Measurements from ENCODE around the gene IRX5. TPM values are rescaled to one million over a fixed set of nuclear protein-coding genes. Genes with fewer than 3 reads are reported as not detected.

IRX5 gene
- total and polyA plus RNA-seq, 2 experiments from 2014 or later: 22.0 to 69.1 TPM

DNA sequence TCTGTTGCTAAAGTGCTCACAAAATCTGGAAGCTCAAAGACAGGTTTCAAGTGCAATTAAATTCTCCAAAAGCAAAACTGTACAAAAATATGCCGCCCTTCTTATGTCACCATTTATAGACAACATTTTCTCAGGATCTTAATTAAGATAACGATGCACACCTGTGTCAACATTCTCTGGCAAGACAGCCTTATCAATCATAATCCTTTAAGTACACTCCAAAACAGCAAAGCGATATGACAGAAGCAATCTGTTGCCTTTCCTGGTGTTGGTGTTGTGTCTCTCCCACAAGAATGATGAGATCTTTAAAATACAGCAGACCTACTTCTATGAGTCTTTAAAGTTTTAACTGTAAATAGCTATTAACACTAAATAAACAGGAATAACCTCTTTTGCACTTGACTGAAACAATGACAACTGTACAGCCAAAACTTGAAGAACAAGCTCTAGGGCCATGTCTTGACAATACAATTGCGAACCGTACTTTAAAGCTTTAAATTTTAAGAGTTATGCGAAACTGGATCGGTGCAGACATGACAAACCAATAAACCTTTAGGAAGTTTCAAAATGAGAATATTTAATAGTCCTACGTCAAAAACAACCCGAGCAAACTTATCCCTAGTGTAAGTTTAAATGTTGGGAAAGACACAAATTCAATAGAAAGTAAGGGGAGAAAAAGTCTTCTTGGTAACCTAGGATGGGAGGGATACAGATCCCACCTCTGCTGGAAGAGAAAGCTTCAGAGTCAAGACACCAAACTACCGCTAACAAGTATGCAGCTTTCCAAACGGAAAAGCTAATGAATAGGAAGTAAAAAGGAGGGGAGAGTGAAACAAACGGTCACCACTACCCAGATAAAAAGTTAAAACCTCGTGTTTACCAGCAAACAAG, 3.3 kb upstream of the IRX5 start:
- H3K36me3 ChIP-seq: no peaks in the 10 kb centered on the region
- H3K27ac ChIP-seq: peak overlapping the region; percentile 95
- no peaks in the 10 kb centered on the region for H3K27me3 ChIP-seq
- DNase-seq (ENCODE audit: low read depth in 1 of 2, low spot score in 1 of 2): peak in 1 of 2 donors; percentile 44
- H3K4me1 ChIP-seq (ENCODE audit: low read depth): peaks cover 33% of the 10 kb centered on the region
- H3K4me3 ChIP-seq: peak overlapping the region; percentile 96
- no peaks in the 10 kb centered on the region for H3K9me3 ChIP-seq (ENCODE audit: low read depth)
- TF ChIP-seq, protein P1, sequence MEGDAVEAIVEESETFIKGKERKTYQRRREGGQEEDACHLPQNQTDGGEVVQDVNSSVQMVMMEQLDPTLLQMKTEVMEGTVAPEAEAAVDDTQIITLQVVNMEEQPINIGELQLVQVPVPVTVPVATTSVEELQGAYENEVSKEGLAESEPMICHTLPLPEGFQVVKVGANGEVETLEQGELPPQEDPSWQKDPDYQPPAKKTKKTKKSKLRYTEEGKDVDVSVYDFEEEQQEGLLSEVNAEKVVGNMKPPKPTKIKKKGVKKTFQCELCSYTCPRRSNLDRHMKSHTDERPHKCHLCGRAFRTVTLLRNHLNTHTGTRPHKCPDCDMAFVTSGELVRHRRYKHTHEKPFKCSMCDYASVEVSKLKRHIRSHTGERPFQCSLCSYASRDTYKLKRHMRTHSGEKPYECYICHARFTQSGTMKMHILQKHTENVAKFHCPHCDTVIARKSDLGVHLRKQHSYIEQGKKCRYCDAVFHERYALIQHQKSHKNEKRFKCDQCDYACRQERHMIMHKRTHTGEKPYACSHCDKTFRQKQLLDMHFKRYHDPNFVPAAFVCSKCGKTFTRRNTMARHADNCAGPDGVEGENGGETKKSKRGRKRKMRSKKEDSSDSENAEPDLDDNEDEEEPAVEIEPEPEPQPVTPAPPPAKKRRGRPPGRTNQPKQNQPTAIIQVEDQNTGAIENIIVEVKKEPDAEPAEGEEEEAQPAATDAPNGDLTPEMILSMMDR (IDR thresholded peaks at IDR 0.05; ENCODE audit: low read depth, low read length): no peak

DNA sequence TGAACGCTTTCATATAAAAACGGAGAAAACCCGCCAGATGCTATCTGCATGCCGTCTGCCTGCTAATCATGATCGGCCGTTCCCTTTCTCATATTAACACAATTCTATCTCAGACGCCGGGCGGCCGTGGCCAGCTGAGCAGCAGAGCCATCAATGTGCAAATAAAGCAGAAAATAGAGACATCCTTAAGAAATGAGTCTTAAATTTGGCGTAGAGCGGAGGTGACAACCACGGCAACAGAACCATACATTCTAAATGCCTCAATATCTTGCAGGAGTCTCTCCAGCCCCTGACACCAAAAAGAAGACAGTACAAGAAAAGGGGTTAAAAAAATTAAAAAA, 2.7 kb upstream of the IRX5 start:
- Histone ChIP-seq H3K9me3 (ENCODE audit: low read depth) (no peaks in the 10 kb centered on the region), H3K4me1 (ENCODE audit: low read depth) (peaks cover 32% of the 10 kb centered on the region), H3K27ac (peak overlapping the region; percentile 95), H3K36me3 (no peaks in the 10 kb centered on the region), H3K4me3 (peak overlapping the region; percentile 96), H3K27me3 (no peaks in the 10 kb centered on the region)
- DNase-seq (ENCODE audit: low read depth in 1 of 2, low spot score in 1 of 2): peak; percentile 21 to 44
- TF ChIP-seq, protein P1 (IDR thresholded peaks at IDR 0.05; ENCODE audit: low read depth, low read length): no peak

DNA sequence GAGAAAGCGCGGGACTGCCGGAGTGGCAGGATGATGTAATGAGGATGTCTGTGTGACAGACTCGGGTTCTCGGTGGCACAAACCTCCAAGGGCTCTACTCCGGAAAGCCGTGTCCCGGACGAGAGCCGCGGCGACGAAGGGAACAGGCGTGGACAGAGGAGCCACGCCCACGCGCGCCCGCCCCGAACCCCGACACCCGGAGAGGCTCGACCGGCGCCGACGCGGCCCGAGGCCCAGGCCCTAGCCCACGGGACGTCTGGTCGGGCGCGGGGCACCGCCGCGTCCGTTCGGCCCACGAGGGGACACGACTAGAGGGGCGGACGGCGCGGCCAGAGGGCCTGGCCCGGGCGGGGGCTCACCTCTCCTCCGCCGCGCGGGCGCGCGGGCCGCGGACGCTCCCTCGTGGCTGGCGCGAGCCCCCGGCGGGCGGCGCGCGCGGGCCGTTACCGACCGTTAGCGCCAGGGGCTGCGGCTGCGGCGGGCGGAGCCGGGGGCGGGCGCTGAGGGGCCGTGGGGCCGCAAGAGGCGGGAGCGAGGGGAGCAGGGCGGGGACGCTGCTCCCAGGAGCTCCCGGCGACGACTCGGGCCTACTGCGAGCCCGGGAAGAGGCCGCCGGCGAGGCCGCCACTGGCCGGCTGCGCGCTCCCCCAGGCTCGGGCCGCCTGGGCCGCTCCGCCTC, 2.1 kb upstream of the IRX5 start:
- Histone ChIP-seq H3K36me3 (peaks cover 5% of the 10 kb centered on the region), H3K27ac (peak overlapping the region; percentile 95), H3K4me1 (ENCODE audit: low read depth) (peaks cover 26% of the 10 kb centered on the region), H3K9me3 (ENCODE audit: low read depth) (no peaks in the 10 kb centered on the region), H3K4me3 (peak overlapping the region; percentile 96), H3K27me3 (no peaks in the 10 kb centered on the region)
- TF ChIP-seq, protein P1 (IDR thresholded peaks at IDR 0.05; ENCODE audit: low read depth, low read length): no peak
- DNase-seq (ENCODE audit: low read depth in 1 of 2, low spot score in 1 of 2): peak in 1 of 2 donors; percentile 32

DNA sequence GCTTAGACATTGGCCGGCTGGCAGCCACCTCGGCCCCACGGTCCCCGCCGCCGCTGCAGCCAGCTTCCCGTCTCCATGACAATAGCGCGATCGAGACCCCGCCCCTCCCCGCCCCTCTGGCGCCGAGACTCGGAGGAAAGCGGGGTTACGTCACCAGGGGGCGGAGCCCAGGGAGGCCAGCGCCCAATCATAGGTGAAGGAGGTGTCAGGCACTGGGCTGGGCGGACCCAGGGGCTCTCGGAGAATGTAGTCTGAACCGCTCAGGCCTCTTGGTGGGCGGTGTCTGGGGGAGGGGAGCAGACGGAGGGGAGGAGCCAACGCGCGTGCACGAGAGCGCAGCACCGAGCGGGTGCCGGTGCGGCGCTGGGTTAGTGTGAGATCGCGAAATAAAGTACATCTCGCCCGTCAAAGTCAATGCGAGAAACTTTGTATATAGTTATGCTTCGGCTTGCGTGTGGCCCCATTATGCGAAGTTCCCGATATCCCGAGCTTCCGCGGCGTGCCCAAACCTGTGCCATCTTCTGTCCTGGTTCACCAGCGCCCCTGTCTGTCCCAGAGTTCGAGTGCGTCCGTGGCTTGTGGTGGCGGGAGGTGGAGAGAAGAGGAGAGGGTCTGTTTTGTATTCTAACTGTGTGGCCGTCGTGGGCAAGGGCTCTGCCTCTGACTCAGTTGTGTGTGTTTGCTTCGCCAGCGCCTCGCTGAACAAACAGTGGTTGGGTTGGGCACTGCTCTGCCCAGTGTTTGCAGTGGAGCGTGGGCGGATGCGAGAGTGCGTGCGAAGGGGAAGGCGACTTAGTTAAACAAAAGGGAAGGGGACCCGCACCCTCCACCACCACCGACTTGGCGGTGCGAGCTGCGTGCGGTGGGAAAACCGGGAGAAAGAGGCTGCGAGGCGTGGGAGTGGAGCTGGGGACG, 1.3 kb upstream of the IRX5 start:
- DNase-seq (ENCODE audit: low read depth in 1 of 2, low spot score in 1 of 2): peak; percentile 99 to 100
- H3K4me1 ChIP-seq (ENCODE audit: low read depth): peaks cover 25% of the 10 kb centered on the region
- peaks cover 6% of the 10 kb centered on the region for H3K36me3 ChIP-seq
- no peaks in the 10 kb centered on the region for H3K9me3 ChIP-seq (ENCODE audit: low read depth)
- peak overlapping the region; percentile 96 for H3K4me3 ChIP-seq
- TF ChIP-seq, protein P1 (IDR thresholded peaks at IDR 0.05; ENCODE audit: low read depth, low read length): no peak
- no peaks in the 10 kb centered on the region for H3K27me3 ChIP-seq
- peak overlapping the region; percentile 95 for H3K27ac ChIP-seq

DNA sequence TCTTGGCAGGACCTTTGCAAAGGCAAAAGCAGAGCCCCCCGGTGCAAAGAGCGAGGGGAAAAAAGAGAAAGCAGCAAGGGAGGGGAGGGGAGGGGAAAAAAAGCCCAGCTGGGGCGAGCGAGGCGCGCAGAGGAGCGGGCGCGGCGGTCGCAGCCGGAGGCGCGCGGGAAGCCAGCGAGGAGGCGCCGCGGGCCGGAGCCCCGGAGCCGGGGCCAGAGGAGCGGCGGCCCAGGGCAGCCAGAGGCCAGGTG, 129 bp downstream of the IRX5 start:
- TF ChIP-seq, protein P1 (IDR thresholded peaks at IDR 0.05; ENCODE audit: low read depth, low read length): no peak
- DNase-seq (ENCODE audit: low read depth in 1 of 2, low spot score in 1 of 2): no peak
- Histone ChIP-seq H3K9me3 (ENCODE audit: low read depth) (no peaks in the 10 kb centered on the region), H3K4me3 (peak overlapping the region; percentile 96), H3K4me1 (ENCODE audit: low read depth) (peaks cover 13% of the 10 kb centered on the region), H3K27ac (peak overlapping the region; percentile 94), H3K36me3 (peaks cover 6% of the 10 kb centered on the region), H3K27me3 (no peaks in the 10 kb centered on the region)

All from cardiac muscle cell (in vitro differentiated cells and primary cell).